Measurements from ENCODE around the gene IRAK1.
A peak's percentile ranks its signal among the peaks of the same experiment; 100 is the strongest.

IRAK1 gene

DNA sequence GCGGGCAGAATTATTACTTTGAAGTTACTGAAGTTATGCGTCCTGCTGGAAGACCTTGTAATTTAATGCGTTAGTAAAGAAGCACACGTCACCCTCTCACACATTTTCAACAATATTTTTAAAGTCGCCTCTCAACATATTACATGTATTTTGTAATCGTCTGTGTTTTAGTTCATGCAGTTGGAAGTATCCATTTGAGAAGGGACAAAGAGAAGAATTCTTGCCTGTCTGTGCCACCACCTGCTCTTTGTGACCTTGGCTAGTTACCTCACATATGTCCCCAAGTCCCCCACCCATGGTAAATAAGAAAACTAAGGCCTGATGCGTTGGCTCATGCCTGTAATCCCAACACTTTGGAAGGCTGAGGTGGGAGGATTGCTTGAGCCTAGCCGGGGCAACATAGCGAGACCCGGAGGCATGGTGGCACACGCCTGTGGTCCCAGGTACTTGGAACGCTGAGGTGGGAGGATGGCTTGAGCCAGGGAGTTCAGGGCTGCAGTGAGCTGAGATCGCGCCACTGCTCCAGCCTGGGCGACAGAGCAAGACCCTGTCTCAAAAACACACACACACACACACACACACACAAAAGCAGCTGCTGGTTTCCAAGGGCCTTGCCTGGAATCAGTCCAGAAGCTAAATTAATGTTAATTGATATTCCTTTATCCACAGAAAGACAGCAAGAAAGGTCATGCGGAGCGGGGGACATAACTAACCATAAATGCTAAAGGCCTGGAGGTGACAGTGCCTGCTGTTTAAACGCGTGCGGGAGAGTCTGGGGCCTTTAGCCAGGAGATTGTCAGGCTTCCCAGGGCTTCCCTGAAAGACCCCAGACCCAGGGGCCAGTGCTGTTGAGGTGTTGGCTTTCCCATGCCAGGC is 46.3 kb downstream of the IRAK1 start:
- H3K4me3 ChIP-seq (IDR thresholded peaks at IDR 0.05; ENCODE audit: insufficient read depth, low read depth, low read length) = no peak overlapping the region

DNA sequence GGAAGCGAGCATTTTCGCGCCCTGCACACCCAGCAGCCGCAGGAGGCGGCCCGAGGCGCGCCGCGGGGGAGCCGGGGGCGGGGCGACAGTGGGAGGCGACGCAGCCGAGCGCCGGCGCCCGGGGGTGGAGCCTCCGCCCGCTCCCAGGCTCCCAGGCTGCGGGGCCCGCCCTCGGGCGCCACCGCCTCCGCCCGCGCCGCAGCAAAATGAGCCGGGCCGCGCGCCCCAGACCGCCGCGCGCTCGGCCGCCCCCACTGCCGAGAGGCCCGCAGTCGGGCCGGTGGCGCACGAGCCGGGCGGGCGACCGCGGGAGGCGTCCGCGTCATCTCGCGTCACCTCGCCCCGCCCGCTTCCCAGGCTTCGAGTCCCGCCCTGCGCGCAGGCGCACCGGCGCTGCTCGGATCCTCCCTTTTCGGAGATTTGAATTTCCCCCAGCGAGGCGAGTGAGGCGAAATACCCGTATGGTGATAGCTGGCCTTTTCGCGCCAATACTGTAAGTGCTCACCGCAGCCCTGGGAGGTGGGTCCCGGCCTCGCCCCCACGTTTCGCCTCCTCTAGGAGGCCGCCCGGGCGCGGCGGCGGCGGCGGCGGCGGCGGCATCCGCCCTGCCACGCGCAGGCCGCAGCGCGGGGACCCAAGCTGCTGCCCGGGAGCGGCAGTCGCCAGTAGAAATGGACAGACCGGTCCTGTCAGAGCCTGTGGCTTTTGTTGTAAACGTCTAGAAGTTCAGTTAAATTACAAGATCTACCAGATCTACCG is 47.2 kb downstream of the IRAK1 start, which contains the start of gene TMEM187:
Gene TMEM187, plus strand, starts transcription at position 387 of the 759 bp plus-strand sequence. CDS start 9,309 bp downstream, outside the sequence.
- Histone ChIP-seq H3K79me2 (ENCODE audit: insufficient read depth, low read depth) (peaks cover 23% of the 10 kb centered on the region), H3K9ac (peak within 1 kb of the TSS; percentile 100), H3K4me2 (peak within 1 kb of the TSS; percentile 54), H3K27me3 (ENCODE audit: insufficient read depth, low read depth) (no peaks in the 10 kb centered on the region), H4K20me1 (ENCODE audit: insufficient read depth) (no peaks in the 10 kb centered on the region), H2AFZ (ENCODE audit: low read depth) (peak within 1 kb of the TSS; percentile 26), H3K4me1 (ENCODE audit: low read depth, poor library complexity, severe bottlenecking) (peaks cover 38% of the 10 kb centered on the region), H3K27ac (peak within 1 kb of the TSS; percentile 100), H3K36me3 (ENCODE audit: insufficient read depth) (no peaks in the 10 kb centered on the region), H3K4me3 (IDR thresholded peaks at IDR 0.05; ENCODE audit: insufficient read depth, low read depth, low read length) (no peak within 1 kb of the TSS)
- TF ChIP-seq, protein P1, sequence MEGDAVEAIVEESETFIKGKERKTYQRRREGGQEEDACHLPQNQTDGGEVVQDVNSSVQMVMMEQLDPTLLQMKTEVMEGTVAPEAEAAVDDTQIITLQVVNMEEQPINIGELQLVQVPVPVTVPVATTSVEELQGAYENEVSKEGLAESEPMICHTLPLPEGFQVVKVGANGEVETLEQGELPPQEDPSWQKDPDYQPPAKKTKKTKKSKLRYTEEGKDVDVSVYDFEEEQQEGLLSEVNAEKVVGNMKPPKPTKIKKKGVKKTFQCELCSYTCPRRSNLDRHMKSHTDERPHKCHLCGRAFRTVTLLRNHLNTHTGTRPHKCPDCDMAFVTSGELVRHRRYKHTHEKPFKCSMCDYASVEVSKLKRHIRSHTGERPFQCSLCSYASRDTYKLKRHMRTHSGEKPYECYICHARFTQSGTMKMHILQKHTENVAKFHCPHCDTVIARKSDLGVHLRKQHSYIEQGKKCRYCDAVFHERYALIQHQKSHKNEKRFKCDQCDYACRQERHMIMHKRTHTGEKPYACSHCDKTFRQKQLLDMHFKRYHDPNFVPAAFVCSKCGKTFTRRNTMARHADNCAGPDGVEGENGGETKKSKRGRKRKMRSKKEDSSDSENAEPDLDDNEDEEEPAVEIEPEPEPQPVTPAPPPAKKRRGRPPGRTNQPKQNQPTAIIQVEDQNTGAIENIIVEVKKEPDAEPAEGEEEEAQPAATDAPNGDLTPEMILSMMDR (conservative IDR thresholded peaks at IDR 0.05; ENCODE audit: low read depth, low read length) = no peak

More for the DNA sequence above, 46.3 kb downstream of the IRAK1 start:
- H2AFZ ChIP-seq (ENCODE audit: low read depth) = no peak overlapping the region
- peaks cover 15% of the 10 kb centered on the region for H3K79me2 ChIP-seq (ENCODE audit: insufficient read depth, low read depth)
- peaks cover 30% of the 10 kb centered on the region for H3K4me1 ChIP-seq (ENCODE audit: low read depth, poor library complexity, severe bottlenecking)
- no peaks in the 10 kb centered on the region for H3K36me3 ChIP-seq (ENCODE audit: insufficient read depth)
- no peaks in the 10 kb centered on the region for H3K27me3 ChIP-seq (ENCODE audit: insufficient read depth, low read depth)
- peak overlapping the region; percentile 87 for H3K9ac ChIP-seq
- peak overlapping the region; percentile 41 for H3K4me2 ChIP-seq
- H4K20me1 ChIP-seq (ENCODE audit: insufficient read depth) = no peaks in the 10 kb centered on the region
- TF ChIP-seq, protein P1 (conservative IDR thresholded peaks at IDR 0.05; ENCODE audit: low read depth, low read length) = no peak
- H3K27ac ChIP-seq = peak overlapping the region; percentile 100

DNA sequence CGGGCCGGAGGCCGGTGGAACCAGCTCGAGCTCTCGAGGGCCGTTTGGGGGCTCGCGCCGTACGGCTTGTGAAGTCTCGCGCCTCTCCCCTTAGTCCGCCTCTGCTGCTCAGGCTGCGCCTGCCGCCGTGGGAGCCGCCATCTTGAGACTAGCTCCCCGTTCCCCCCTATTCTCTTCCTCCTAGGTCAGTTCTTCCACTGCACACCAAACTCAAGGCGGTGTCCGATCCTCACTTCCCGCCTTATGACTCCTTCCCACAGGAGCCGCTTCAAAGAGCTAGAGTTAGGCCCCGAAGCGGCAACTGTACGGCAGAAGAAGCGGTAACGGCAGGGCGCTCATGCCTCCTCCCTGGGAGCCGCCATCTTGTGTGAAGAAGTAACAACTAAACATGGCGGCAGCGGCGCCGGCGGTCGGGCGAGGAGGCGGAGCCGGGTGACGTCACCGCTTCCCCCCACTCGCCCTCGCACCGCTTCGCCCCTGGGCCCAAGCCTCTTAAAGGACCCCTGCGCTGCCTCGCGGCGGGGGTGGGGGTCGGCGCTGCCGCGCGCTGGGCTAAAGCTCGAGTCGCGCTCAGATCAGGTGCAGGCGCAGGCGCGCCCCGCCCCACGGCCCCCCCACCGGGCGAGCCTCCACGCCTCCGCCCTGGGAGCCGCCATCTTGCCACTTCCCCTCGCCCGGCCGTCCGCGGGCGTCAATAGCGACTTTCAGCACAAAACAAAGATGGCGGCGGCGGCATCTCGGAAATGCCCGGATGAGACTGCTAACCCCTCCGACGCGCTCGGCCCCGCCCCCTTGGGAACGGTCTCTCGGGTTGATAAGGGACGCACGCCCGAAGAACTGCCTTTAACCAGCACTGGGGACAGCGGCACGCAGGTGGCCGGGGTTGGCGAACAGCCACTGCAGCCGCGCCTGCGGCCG is 48.0 kb downstream of the IRAK1 start, which contains the start of gene HCFC1:
Gene HCFC1, minus strand, starts transcription at position 369 of the 918 bp plus-strand sequence. CDS start 978 bp downstream, outside the sequence.
- no peaks in the 10 kb centered on the region for H3K27me3 ChIP-seq (ENCODE audit: insufficient read depth, low read depth)
- no peaks in the 10 kb centered on the region for H3K36me3 ChIP-seq (ENCODE audit: insufficient read depth)
- H3K79me2 ChIP-seq (ENCODE audit: insufficient read depth, low read depth) = peaks cover 32% of the 10 kb centered on the region
- H3K4me3 ChIP-seq (IDR thresholded peaks at IDR 0.05; ENCODE audit: insufficient read depth, low read depth, low read length) = no peak within 1 kb of the TSS
- peak within 1 kb of the TSS; percentile 100 for H3K9ac ChIP-seq
- peak within 1 kb of the TSS; percentile 54; the same call in 1 of the 2 replicates for H3K4me2 ChIP-seq
- TF ChIP-seq, protein P1 (conservative IDR thresholded peaks at IDR 0.05; ENCODE audit: low read depth, low read length) = no peak
- peak within 1 kb of the TSS; percentile 100 for H3K27ac ChIP-seq
- peaks cover 46% of the 10 kb centered on the region for H3K4me1 ChIP-seq (ENCODE audit: low read depth, poor library complexity, severe bottlenecking)
- no peaks in the 10 kb centered on the region for H4K20me1 ChIP-seq (ENCODE audit: insufficient read depth)
- H2AFZ ChIP-seq (ENCODE audit: low read depth) = peak within 1 kb of the TSS; percentile 26

DNA sequence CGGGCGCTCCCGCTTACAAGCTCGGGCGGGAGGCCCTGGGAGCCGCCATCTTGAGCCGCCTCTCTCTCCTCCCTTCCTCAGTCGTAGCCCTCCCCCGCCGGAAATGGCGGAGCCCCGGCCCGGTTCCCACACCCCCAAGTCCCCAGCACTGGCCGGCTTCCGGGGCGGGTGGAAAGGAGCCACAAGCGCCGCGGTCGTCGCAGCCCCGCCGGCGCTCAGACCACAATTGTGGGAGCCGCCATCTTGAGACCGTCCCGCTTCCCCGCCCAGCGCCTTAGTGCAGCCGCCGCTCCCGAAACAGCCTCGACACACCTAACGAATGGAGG is 48.6 kb downstream of the IRAK1 start:
- Histone ChIP-seq H3K4me2 (peak overlapping the region; percentile 54; the same call in 1 of the 2 replicates), H3K27me3 (ENCODE audit: insufficient read depth, low read depth) (no peaks in the 10 kb centered on the region), H3K4me3 (IDR thresholded peaks at IDR 0.05; ENCODE audit: insufficient read depth, low read depth, low read length) (no peak overlapping the region), H3K36me3 (ENCODE audit: insufficient read depth) (no peaks in the 10 kb centered on the region), H3K79me2 (ENCODE audit: insufficient read depth, low read depth) (peaks cover 38% of the 10 kb centered on the region), H3K4me1 (ENCODE audit: low read depth, poor library complexity, severe bottlenecking) (peaks cover 44% of the 10 kb centered on the region), H2AFZ (ENCODE audit: low read depth) (peak overlapping the region; percentile 26), H4K20me1 (ENCODE audit: insufficient read depth) (no peaks in the 10 kb centered on the region), H3K9ac (peak overlapping the region; percentile 100), H3K27ac (peak overlapping the region; percentile 100)
- TF ChIP-seq, protein P1 (conservative IDR thresholded peaks at IDR 0.05; ENCODE audit: low read depth, low read length) = no peak
